ENCODE data around the gene PDPN.

- no peak for TF ChIP-seq SMC3 (IDR thresholded peaks at IDR 0.05; ENCODE audit: low read length)
- no peak for TF ChIP-seq ZNF660 (CRISPR knock-in tag; IDR thresholded peaks at IDR 0.05; ENCODE audit: borderline replicate concordance, low read depth)
- TF ChIP-seq PRDM4 (CRISPR knock-in tag; IDR thresholded peaks at IDR 0.05; ENCODE audit: borderline replicate concordance), result no peak
- no peak for TF ChIP-seq EZH2 (conservative IDR thresholded peaks at IDR 0.05; ENCODE audit: low read depth, low read length)
- TF ChIP-seq CBX2 (IDR thresholded peaks at IDR 0.05; ENCODE audit: low read depth, low read length), result no peak
- no peak for TF ChIP-seq CBX2 (CRISPR knock-in tag; IDR thresholded peaks at IDR 0.05; ENCODE audit: low read depth)
- no peak for TF ChIP-seq MATR3 (CRISPR knock-in tag; IDR thresholded peaks at IDR 0.05)
- TF ChIP-seq IKZF4 (CRISPR knock-in tag; IDR thresholded peaks at IDR 0.05; ENCODE audit: borderline replicate concordance, low read depth, not compliant biosample characterization), result no peak
- TF ChIP-seq ZNF512 (CRISPR knock-in tag; IDR thresholded peaks at IDR 0.05), result no peak
- TF ChIP-seq, protein P1, sequence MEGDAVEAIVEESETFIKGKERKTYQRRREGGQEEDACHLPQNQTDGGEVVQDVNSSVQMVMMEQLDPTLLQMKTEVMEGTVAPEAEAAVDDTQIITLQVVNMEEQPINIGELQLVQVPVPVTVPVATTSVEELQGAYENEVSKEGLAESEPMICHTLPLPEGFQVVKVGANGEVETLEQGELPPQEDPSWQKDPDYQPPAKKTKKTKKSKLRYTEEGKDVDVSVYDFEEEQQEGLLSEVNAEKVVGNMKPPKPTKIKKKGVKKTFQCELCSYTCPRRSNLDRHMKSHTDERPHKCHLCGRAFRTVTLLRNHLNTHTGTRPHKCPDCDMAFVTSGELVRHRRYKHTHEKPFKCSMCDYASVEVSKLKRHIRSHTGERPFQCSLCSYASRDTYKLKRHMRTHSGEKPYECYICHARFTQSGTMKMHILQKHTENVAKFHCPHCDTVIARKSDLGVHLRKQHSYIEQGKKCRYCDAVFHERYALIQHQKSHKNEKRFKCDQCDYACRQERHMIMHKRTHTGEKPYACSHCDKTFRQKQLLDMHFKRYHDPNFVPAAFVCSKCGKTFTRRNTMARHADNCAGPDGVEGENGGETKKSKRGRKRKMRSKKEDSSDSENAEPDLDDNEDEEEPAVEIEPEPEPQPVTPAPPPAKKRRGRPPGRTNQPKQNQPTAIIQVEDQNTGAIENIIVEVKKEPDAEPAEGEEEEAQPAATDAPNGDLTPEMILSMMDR (CRISPR knock-in tag; IDR thresholded peaks at IDR 0.05), result no peak
Observed at GRCh38 chr1:13564073-13564472, 19.6 kb upstream of the PDPN start.
